Anterior cingulate cortex (tissue), 58 donors: Measurements from ENCODE around the gene CRPPA.
"Not testable (repeated sequence)": the region's sequence is repeated elsewhere in the genome, so short reads cannot be mapped to it uniquely, and the experiment has no call there.

Source experiments
- DNase-seq, 58 donors: peaks; one replicate each; lab custom pipeline; 2025; lab: John Stamatoyannopoulos, UW

The CRPPA gene

DNA sequence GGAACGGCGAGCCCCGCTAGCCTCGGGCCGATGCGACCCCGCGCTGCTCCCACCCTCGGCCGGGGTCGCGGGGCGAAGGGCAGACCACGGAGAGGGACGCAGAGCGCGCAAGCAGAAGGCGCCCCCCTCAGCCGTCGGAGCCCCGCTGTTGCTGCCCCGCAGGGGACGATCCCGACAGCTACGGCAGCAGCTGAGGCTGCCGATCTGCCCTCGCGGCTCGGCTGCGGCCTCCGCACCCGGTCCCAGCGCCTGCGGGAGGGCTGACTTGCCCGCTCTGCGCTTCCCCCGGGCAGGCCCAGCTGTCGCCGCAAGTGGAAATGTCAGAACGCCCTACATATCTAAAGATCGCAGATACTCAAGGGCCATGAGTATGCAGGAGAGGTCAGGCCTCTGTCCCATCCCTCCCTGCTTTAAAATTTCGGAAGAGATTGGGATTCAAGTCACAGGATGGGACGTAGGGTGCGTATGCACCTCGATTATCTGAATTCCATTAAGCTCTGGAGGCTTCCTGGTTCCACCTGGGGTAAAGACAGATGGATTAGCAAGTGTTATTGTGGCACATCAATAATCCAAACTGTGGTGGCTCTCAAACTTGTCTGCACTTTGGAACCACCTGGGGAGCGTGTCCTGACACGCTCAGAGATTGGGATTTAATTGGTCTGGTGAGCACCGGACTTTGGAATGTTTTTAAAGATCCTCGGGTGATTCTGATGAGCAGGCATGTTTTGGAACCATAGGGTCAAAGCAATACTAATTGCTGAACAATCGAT is at the start of gene CRPPA:
Gene CRPPA, minus strand, starts transcription at position 206 of the 770 bp plus-strand sequence. CDS start 216 bp downstream, outside the sequence.
- DNase-seq: peak in 36 of 58 donors; percentile 13 to 81 (median 54)

GRCh38 chr7:16465469-16466361 is 44.4 kb upstream of the CRPPA start, which contains the start of gene SOSTDC1:
TSS of gene SOSTDC1 (minus strand) at chr7:16465738. CDS start at chr7:16465668, 70 bp downstream.
- peak in 3 of 58 donors; percentile 2 to 26 (median 9) for DNase-seq

- no peak for DNase-seq
Measured at GRCh38 chr7:16463949-16464715, 42.8 kb upstream of the CRPPA start.

DNA sequence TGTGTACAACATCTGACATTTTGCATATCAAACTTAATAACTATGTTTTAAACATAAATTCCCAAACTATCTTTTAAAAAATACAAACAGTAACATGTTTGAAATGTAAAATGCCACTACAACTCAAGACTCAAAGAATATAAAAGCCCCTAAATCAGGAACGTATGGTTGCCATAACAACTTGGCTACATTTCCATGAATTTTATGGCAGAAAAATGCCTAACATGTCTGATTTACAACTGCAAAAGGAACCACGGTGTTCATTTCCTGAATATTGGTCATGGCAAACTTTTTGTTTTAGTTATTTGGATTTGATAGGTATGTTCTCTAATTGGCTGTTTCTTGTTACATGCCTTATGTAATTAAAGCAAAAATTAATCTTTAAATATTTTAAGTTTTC is 42.2 kb upstream of the CRPPA start:
- no peak for DNase-seq

DNA sequence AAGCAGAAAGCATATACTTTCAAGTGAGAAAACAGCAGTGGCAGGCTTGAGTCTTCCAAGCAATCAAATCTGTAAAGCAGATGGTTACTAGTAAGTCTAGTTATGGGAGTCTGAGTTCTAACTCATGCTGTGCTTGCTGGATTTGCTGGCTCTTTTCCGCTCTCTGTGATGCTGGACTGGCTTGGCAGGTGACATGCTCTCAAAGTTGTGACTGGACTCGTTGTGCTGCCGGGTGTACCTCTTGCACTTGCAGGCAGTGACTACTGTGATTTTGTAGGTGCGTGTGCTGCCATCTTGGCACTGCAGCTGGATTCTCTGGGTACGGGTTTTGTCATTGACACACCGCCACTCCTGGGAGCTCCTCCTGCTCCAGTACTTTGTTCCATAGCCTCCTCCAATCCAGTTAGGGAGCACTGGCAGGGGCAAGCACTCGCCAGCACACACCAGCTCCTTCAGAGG is 41.1 kb upstream of the CRPPA start:
- no peak for DNase-seq

- no peak for DNase-seq
Measured at GRCh38 chr7:16460789-16461493, 39.6 kb upstream of the CRPPA start.

DNA sequence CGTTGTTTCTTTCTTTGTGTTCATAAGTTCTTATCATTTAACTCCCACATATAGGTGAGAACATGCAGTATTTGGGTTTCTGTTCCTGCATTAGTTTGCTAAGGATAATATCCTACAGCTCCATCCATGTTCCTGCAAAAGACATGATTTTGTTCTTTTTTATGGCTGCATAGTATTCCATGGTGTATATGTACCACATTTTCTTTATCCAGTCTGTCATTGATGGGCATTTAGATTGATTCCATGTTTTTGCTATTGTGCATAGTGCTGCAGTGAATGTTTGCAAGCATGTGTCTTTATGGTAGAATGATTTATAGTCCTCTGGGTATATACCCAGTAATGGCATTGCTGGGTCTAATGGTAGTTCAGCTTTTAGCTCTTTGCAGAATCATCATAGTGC is 35.0 kb upstream of the CRPPA start:
- DNase-seq: not testable (repeated sequence)

DNA sequence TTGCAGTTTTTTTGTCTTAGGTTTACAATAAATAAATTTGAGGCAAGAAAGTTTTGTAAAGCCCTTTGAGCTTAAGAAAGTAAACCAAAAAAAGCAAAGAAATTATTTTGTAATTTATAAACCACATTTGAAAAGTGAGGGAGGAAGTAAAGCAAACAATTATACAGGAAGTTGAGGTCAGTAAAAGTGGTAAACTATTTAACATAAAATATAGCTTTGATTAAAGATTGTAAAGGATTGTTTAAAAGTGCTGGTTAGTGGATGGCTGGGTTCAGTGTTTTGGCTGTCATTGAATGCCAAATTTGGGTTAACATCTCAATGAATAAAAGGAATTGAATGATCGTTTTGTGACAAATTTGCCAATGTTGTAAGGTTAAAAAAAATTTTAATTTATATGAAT is 34.3 kb upstream of the CRPPA start:
- DNase-seq: no peak

- peak in 9 of 58 donors; percentile 4 to 57 (median 35) for DNase-seq
Measured at GRCh38 chr7:16450366-16450765, 29.0 kb upstream of the CRPPA start.

GRCh38 chr7:16447876-16448275 is 26.5 kb upstream of the CRPPA start:
- DNase-seq: no peak

GRCh38 chr7:16446508-16446907 is 25.2 kb upstream of the CRPPA start:
- no peak for DNase-seq

DNA sequence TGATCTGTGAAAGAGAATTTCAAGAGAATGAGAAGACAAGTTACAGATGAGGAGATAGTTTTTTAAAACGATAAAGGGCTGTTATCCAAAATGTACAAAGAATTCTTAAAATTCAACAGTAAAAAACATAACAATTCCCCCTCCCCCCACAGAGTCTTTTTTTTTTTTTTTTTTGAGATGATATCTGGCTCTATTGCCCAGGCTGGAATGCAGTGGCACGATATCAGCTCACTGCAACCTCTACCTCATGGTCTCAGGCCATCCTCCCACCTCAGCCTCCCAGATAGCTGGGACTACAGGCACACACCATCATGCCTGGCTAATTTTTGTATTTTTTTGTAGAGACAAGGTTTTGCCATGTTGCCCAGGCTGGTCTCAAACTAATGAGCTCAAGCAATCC is 22.5 kb upstream of the CRPPA start:
- DNase-seq: not testable (repeated sequence)

DNA sequence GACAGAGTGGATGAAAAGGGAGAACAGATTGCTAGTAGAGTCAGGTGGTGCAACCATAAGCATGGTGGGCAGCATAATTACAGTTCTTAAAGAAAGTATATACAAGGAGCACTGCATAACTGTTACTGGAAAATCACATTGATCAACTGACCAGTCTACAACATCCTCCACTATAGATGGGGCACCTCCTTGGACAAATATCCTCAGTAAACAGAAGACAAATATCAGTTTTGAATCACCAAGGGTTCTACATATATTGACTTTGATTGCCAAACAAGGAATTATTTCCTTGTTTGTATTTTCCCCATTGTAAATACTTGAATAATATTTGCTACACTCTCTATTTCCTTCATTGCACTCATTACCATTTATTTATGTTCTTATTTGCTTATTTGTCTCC is 17.6 kb upstream of the CRPPA start:
- DNase-seq: no peak

- DNase-seq: no peak
Measured at GRCh38 chr7:16436306-16436705, 15.0 kb upstream of the CRPPA start.

DNA sequence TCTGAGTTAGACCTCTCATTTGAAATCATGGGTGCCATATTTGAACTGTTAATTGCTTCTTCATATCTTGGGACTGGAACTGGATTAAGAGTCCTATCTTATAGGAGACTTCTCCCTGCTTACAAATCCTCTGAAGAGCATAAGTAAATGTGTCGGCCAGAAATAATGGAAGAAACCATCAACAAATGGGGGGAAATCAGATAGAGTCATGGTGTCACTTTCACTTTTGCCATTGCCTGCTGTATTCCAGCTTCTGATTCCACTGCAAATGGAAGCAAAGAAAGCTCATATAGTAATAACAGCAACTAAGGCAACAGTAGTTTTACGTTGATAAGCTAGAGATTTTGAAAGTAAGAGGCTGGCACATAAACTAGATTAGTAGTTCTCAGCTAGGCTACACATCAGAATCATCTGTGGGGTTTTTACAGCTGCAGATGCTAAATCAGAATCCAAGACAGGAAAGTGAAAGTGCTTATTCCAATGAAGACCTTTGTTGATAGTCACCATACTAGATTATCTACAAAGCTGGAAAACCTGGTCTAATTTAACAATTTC is 12.3 kb upstream of the CRPPA start:
- no peak for DNase-seq

DNA sequence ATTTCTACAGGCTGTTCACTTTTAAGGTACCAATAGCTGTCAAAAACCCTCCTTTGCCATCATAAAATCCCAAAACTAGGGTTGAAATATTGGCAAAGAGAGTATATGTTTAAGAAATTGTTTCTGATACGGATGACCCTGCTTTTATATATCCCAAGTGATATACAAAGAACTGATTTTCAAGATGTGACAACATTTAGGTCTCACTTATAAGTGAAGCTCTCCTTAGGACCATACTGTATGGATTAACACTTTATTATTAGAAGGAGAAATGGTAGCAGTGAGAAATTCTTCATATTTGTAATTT is 11.0 kb upstream of the CRPPA start:
- DNase-seq: no peak

- DNase-seq: peak in 13 of 58 donors; percentile 3 to 37 (median 14)
Measured at GRCh38 chr7:16431646-16432424, 10.5 kb upstream of the CRPPA start.

GRCh38 chr7:16430133-16430532 is 8.8 kb upstream of the CRPPA start:
- no peak for DNase-seq

- no peak for DNase-seq
Measured at GRCh38 chr7:16428672-16429071, 7.3 kb upstream of the CRPPA start.
